ENCODE measurements around the gene NGFR. TPM values are rescaled to one million over a fixed set of nuclear protein-coding genes. Genes with fewer than 3 reads are reported as not detected.

The NGFR gene
- total RNA-seq, 1 donor from 2014 or later: 14.7 TPM

GRCh38 chr17:49523706-49524472 lies 28.8 kb downstream of the NGFR start:
- Mint-ChIP-seq H3K4me3 (no peak overlapping the region), H3K36me3 (no peaks in the 10 kb centered on the region), H3K9me3 (no peaks in the 10 kb centered on the region), H3K27ac (no peak overlapping the region), H3K4me1 (peaks cover 47% of the 10 kb centered on the region), H3K27me3 (ENCODE audit: low read depth) (no peaks in the 10 kb centered on the region)
- TF ChIP-seq CTCF (IDR thresholded peaks at IDR 0.05; ENCODE audit: unreplicated experiment): no peak
- no peak for DNase-seq (ENCODE audit: low spot score in 2 of 2, unreplicated experiment in 2 of 2)

GRCh38 chr17:49524473-49525359 lies 29.6 kb downstream of the NGFR start:
- no peak for DNase-seq (ENCODE audit: low spot score in 2 of 2, unreplicated experiment in 2 of 2)
- H3K4me3 Mint-ChIP-seq: no peak overlapping the region
- peaks cover 45% of the 10 kb centered on the region for H3K4me1 Mint-ChIP-seq
- no peaks in the 10 kb centered on the region for H3K27me3 Mint-ChIP-seq (ENCODE audit: low read depth)
- no peak overlapping the region for H3K27ac Mint-ChIP-seq
- no peaks in the 10 kb centered on the region for H3K36me3 Mint-ChIP-seq
- H3K9me3 Mint-ChIP-seq: no peaks in the 10 kb centered on the region
- TF ChIP-seq CTCF (IDR thresholded peaks at IDR 0.05; ENCODE audit: unreplicated experiment): no peak

- DNase-seq (ENCODE audit: low spot score in 2 of 2, unreplicated experiment in 2 of 2): no peak
- peaks cover 35% of the 10 kb centered on the region for H3K4me1 Mint-ChIP-seq
- no peaks in the 10 kb centered on the region for H3K27me3 Mint-ChIP-seq (ENCODE audit: low read depth)
- no peak overlapping the region for H3K4me3 Mint-ChIP-seq
- no peak for TF ChIP-seq CTCF (IDR thresholded peaks at IDR 0.05; ENCODE audit: unreplicated experiment)
- H3K36me3 Mint-ChIP-seq: no peaks in the 10 kb centered on the region
- no peak overlapping the region for H3K27ac Mint-ChIP-seq
- H3K9me3 Mint-ChIP-seq: no peaks in the 10 kb centered on the region
These were observed 31.0 kb downstream of the NGFR start for GRCh38 chr17:49525831-49526741.

- no peak for DNase-seq (ENCODE audit: low spot score in 2 of 2, unreplicated experiment in 2 of 2)
- H3K36me3 Mint-ChIP-seq: no peaks in the 10 kb centered on the region
- peaks cover 21% of the 10 kb centered on the region for H3K4me1 Mint-ChIP-seq
- no peak for TF ChIP-seq CTCF (IDR thresholded peaks at IDR 0.05; ENCODE audit: unreplicated experiment)
- no peak overlapping the region for H3K4me3 Mint-ChIP-seq
- no peaks in the 10 kb centered on the region for H3K9me3 Mint-ChIP-seq
- no peaks in the 10 kb centered on the region for H3K27me3 Mint-ChIP-seq (ENCODE audit: low read depth)
- peak overlapping the region; percentile 20 for H3K27ac Mint-ChIP-seq
These were observed 33.0 kb downstream of the NGFR start for GRCh38 chr17:49527927-49528651.

GRCh38 chr17:49528966-49529365 lies 33.9 kb downstream of the NGFR start:
- Mint-ChIP-seq H3K27ac (peak overlapping the region; percentile 20), H3K9me3 (no peaks in the 10 kb centered on the region), H3K4me3 (no peak overlapping the region), H3K4me1 (peaks cover 15% of the 10 kb centered on the region), H3K36me3 (no peaks in the 10 kb centered on the region), H3K27me3 (ENCODE audit: low read depth) (no peaks in the 10 kb centered on the region)
- no peak for DNase-seq (ENCODE audit: low spot score in 2 of 2, unreplicated experiment in 2 of 2)
- no peak for TF ChIP-seq CTCF (IDR thresholded peaks at IDR 0.05; ENCODE audit: unreplicated experiment)
